Renal pelvis (tissue), 4 donors: ENCODE results near the gene KCNK7. TPM values are rescaled to one million over a fixed set of nuclear protein-coding genes. Genes with fewer than 3 reads are reported as not detected.

Experiments
- DNase-seq: peaks from one replicate; pipeline ENCODE4 v3.0.0-alpha.2; 2013
- polyA plus RNA-seq, 3 donors: library from polyadenylated mRNA; unstranded; fragments of 120-200 nt; gene quantifications; one replicate each; pipeline ENCODE4 v1.2.1, GENCODE V29; 2013; ENCODE audit not compliant: insufficient read length in 3 of 3

Gene KCNK7
- polyA plus RNA-seq, 3 donors: 0.21 to 0.27 (median 0.27) TPM

DNA sequence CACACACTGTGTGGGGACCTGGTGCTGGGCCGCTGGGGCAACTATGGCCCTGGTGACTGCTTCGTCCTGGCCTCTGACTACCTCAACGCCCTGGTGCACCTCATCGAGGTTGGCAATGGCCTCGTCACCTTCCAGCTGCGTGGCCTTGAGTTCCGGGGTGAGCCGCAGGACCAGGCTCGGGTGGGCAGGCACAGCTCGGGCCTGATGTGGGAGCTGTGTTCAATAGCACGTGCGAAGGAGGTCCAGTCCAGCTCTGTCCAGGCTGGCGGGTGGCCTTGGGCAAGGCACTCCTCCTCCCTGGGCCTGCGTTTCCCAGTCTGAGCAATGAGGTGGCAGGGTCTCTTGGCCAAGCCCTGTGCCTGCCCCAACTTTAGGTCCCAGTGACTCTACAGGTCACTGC, 34.0 kb upstream of the KCNK7 start:
- DNase-seq: no peak

DNA sequence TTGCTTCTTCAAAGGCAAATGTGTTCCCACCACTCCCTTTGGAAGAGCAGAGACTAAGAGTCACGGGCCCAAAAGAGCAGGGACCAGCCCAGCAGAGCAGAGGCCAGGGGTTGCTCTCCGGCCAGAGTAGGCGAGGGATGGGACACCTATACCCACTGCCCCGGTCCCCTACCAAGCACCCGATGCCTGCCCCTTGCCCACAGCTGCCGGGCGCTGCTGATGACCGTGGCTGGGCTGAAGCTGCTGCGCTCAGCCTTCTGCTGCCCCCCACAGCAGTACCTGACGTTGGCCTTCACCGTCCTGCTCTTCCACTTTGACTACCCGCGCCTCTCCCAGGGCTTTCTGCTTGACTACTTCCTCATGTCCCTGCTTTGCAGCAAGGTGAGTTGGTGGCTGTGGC, 31.6 kb upstream of the KCNK7 start:
- DNase-seq: no peak

- DNase-seq: no peak
These were observed 30.2 kb upstream of the KCNK7 start for GRCh38 chr11:65625628-65626342.

GRCh38 chr11:65624931-65625627, 29.5 kb upstream of the KCNK7 start:
- DNase-seq: no peak

- DNase-seq: no peak
These were observed 28.4 kb upstream of the KCNK7 start for GRCh38 chr11:65623852-65624616.

GRCh38 chr11:65623177-65623576, 27.6 kb upstream of the KCNK7 start:
- no peak for DNase-seq

DNA sequence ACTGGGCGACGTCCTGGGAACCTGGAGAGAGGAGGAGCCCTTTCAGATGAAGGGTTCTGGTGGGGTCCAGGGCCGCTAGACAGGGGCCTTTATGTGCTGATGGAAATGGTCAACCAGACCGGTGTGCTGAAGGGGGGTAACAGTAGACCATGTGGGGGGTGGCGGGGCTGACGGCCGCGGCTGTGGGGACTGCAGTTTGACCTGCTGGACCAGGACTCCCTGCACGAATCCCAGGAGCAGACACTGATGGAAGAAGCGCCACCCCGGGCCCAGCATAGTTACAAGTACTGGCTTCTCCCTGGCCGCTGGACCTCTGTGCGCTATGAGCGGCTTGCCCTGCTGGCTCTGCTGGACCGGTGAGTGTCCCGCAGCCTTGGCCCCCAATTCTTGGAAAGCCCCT, 26.4 kb upstream of the KCNK7 start:
- DNase-seq: no peak

DNA sequence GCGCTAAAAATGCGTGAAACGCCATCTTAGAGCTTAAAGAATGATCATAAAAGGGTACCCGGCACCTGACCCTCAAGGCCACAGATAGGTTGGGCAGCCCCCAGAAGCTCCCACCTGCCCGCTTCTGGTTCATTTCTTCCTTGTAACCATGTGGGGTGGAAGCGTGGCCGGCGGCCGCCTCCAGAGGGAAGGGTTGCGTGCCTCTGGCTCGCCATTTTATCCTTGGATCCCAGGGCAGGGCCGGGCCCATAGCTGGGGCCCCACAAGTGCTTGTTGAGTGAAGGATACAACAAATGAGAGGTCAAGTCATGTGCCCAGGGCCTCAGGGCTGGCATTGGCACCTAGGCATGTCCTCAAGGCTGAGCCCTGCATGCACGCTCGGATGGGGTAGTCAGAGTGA, 25.9 kb upstream of the KCNK7 start:
- DNase-seq: no peak

DNA sequence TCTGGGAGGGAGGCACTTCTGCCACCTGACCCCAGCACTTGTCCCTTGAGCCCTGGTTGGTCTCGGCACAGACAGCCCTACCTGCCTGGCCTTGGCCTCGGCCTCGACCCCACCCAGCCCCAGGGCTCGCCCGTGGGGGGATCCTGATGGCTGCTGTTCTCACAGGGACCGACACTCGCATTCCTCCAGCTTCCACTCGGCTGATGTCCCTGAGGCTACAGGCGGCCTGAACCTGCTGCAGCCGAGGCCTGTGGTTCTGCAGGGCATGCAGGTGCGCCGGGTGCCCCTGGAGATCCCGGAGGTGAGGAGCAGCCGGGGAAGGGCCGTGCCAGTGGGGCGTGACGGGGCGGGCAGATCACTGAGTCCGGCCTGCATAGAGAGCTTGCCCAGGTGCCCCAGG, 25.1 kb upstream of the KCNK7 start:
- no peak for DNase-seq

DNA sequence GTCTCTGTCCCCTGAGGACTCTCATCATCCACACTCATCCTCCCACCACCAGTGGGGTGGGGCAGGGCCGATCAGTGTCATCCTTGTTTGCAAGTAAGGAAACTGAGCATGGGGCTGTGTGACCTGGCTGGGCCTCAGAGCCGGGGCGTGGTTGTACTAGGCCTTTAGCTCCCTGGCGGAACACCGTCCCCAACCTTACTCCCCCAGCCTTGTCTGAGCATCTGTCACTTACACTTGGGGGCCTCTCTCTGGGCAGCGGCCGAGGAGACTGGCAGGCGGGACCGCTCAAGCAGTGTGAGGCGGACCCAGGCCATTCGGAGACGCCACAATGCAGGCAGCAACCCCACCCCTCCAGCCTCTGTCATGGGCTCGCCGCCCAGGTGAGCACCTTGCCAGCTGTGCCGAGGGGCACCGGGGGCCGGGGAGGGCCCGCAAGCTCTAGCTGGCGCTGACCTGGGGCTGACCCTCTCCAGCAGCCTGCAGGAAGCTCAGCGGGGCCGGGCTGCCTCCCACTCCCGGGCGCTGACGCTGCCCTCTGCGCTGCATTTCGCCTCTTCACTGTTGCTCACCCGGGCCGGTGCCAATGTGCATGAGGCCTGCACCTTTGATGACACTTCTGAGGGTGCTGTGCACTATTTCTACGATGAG, 23.8 kb upstream of the KCNK7 start:
- DNase-seq: no peak

DNA sequence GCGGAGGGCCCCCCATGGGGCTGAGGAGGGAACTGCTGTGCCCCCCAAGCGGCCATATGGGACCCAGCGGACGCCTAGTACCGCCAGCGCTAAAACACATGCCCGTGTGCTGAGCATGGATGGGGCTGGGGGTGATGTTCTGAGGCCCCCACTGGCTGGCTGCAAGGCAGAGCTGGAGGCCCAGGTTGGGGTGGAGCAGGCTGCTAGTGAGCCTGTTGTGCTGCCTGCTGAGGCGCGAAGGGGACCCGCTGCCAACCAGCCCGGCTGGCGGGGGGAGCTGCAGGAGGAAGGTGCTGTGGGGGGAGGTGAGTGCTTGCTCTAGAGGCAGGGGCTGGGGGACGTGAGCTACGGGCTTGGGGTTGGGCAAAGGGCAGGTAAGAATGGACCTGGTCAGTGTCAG, 23.2 kb upstream of the KCNK7 start:
- DNase-seq: no peak

GRCh38 chr11:65617990-65618751, 22.6 kb upstream of the KCNK7 start:
- no peak for DNase-seq

- DNase-seq: no peak
These were observed 21.7 kb upstream of the KCNK7 start for GRCh38 chr11:65617136-65617850.

DNA sequence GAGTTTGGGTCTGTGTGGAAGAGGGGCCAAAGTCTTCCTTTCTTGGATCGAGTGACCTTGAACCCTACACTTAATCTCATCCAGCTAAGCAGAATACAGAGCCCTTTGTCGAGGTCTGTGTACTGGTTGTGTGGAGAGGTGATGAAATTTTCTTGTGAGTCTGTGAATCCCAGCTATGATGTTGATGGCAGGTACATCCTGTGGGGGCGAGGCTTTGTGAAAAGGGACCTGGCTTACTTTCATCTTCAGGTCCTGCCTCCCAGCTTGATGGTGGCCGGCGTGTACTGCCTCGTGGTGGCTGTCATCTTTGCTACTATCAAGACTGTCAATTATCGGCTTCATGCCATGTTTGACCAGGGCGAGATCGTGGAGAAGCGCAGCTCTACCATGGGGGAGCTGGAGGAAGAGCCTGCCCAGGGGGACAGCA, 21.0 kb upstream of the KCNK7 start:
- no peak for DNase-seq

GRCh38 chr11:65615950-65616574, 20.5 kb upstream of the KCNK7 start:
- no peak for DNase-seq

- peak; percentile 100 for DNase-seq
These were observed 19.8 kb upstream of the KCNK7 start, which contains the start of gene PCNX3 for GRCh38 chr11:65615229-65615949. TSS of gene PCNX3 (plus strand) at chr11:65615776. CDS start at chr11:65616312, 536 bp downstream.

GRCh38 chr11:65613091-65613928, 17.7 kb upstream of the KCNK7 start:
- no peak for DNase-seq

DNA sequence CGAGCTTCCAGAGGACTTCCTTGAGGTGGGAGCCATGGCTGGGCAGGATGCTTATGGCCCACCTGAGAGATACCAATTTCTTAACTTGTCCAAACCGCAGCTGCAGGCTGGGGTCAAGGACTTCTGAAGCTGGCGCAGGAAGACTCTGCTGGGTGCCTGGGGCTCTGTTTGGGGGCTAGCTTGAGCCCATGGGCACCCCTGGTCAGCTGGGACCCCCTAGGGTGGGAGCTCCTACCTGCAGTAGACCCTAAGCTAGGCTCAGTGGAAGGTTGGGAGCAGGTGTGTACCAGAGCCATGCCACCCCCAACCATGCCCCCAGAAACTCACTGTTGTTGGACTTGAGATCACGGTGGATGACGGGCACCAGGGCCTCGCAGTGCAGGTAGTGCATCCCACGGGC, 17.1 kb upstream of the KCNK7 start:
- no peak for DNase-seq
